Measurements from ENCODE around the gene NXT2.
"Not testable (repeated sequence)": the region's sequence is repeated elsewhere in the genome, so short reads cannot be mapped to it uniquely, and the experiment has no call there.

The NXT2 gene

DNA sequence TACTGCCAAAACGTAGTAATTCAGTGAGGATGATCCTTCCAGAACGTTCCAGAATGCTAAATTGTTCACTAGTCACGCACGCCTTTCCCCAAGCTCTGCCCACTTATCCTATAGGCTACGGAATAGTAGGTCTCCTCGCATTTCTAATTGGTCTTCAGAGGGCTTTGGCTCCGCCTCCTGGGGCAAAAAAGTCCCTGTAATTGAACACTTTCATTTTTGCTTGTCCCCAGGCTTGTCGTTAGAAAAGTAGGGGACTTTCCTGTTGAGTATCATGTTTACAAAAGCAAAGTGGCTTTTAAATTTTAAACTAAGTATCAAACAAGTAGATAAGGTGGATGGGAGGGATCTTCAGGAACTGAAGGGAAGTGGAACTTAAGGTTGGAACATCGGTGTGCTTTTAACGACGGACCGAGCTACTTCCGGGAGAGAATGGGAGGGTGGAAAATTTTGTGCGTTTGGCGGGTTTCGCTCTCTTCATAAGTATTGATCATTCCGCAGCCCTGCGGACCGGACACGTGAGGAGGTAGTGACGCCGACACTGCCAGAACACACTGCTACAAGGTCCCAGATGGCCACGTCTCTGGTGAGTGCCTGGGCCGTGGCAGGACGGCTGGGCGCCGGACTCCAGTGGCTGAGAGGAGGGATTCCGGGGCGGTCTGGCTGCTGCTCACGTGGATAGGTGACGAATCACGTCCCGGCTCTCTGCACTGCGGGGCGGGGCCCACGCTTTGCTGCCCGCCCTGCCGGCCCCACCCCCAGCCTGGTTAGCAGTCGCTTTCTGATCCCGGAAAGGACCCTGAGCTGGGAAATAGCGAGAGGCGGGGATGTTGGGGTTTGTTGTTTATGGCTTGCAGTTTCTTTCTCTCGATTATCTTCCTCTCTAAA, at the start of gene NXT2:
Gene NXT2, plus strand, starts transcription at position 406 of the 885 bp plus-strand sequence. Its CDS starts 163 bp downstream, at position 569.
- peak; percentile 89 for DNase-seq (ENCODE audit: low spot score)

GRCh38 chrX:109487640-109488039, 49.0 kb upstream of the NXT2 start:
- DNase-seq (ENCODE audit: low spot score): peak; percentile 1

DNA sequence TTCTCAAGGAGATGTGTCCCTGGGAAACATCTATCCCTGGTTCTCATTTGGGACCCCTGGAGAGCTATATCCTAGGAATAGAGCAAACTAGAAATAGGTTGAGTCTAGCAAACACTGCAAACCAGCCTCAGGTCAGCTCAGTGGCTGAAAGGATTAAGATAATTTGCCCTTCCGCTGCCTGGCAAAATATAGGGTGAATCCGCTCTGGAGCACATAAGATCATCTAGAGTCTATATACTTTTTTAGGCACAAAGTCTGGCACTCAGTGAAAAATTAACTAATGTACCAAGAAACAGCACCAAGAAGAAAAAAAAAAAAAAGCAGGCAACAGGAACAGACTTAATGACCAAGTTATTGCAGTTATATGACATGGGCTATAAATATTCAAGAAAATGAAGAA, 47.5 kb upstream of the NXT2 start:
- DNase-seq (ENCODE audit: low spot score): no peak

DNA sequence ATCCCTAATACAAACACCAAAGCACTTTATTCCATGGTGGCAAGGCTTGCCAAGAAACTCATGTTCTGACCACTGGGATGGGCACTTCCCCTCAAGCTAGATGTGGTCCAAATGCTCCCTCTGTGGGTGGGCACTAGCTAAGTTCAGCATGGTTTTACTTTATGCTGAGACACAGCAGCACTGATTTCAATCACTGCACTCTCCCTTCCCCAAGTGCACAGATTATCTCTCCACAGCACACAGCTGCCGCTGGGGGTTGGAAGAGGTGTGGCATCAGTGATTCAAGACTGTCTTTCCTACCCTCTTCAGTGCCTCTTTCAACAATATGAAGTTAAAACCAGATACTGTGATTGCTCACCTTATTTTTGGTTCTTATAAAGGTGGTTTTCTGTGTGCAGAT, 38.2 kb upstream of the NXT2 start:
- DNase-seq (ENCODE audit: low spot score): no peak

GRCh38 chrX:109501176-109501575, 35.5 kb upstream of the NXT2 start:
- no peak for DNase-seq (ENCODE audit: low spot score)

DNA sequence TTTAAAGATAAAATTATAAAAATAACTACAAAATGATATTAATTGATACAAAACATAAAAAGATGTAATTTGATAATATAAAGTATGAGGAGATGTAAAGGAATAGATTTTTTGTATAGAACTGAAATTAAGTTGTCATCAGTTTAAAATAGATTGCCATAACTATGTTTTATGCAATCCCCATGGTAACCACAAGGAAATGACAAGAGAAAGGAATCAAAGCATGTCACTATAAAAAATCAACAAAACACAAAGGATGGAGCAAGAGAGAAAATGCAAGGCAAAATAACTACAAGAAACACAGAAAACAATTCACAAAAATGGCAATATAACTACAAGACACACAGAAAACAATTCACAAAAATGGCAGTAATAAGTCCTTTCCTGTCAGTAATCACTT, 27.7 kb upstream of the NXT2 start:
- no peak for DNase-seq (ENCODE audit: low spot score)

GRCh38 chrX:109511113-109511512, 25.5 kb upstream of the NXT2 start:
- DNase-seq (ENCODE audit: low spot score): no peak

GRCh38 chrX:109519001-109519400, 17.6 kb upstream of the NXT2 start:
- no peak for DNase-seq (ENCODE audit: low spot score)

- DNase-seq (ENCODE audit: low spot score): no peak
Observed at GRCh38 chrX:109533005-109533404, 3.6 kb upstream of the NXT2 start.

GRCh38 chrX:109533631-109534030, 3.0 kb upstream of the NXT2 start:
- no peak for DNase-seq (ENCODE audit: low spot score)

- no peak for DNase-seq (ENCODE audit: low spot score)
Observed at GRCh38 chrX:109534933-109535332, 1.7 kb upstream of the NXT2 start.

- no peak for DNase-seq (ENCODE audit: low spot score)
Observed at GRCh38 chrX:109535578-109535977, 1.1 kb upstream of the NXT2 start.

DNA sequence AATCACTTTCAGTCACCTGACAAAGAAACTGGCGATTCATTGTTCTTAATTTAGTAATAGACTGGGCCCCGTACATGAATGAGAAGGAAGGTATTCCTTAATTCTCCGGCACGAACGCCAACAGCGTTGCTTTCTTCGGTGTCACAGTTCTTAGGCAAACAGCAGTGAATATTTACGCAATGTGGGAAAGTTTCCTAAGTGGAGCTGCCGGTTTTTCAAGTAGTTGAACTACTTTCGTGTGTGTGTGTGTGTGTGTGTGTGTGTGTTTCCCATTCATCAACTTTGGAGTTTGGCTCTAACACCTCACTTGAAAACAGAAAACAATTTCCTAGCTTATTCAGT, 651 bp downstream of the NXT2 start:
- DNase-seq (ENCODE audit: low spot score): no peak

DNA sequence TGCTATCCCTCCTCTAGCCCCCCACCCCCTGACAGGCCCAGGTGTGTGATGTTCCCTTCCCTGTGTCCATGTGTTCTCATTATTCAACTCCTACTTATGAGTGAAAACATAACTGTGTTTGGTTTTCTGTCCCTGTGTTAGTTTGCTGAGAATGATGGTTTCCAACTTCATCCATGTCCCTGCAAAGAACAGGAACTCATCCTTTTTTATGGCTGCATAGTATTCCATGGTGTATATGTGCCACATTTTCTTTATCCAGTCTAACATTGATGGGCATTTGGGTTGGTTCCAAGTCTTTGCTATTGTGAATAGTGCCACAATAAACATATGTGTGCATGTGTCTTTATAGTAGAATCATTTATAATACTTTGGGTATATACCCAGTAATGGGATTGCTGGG, 2.4 kb downstream of the NXT2 start:
- not testable (repeated sequence) for DNase-seq (ENCODE audit: low spot score)

- DNase-seq (ENCODE audit: low spot score): no peak
Observed at GRCh38 chrX:109553862-109554261, 17.2 kb downstream of the NXT2 start.

GRCh38 chrX:109576083-109576482, 39.4 kb downstream of the NXT2 start:
- not testable (repeated sequence) for DNase-seq (ENCODE audit: low spot score)

GRCh38 chrX:109577055-109577454, 40.4 kb downstream of the NXT2 start:
- DNase-seq (ENCODE audit: low spot score): no peak

DNA sequence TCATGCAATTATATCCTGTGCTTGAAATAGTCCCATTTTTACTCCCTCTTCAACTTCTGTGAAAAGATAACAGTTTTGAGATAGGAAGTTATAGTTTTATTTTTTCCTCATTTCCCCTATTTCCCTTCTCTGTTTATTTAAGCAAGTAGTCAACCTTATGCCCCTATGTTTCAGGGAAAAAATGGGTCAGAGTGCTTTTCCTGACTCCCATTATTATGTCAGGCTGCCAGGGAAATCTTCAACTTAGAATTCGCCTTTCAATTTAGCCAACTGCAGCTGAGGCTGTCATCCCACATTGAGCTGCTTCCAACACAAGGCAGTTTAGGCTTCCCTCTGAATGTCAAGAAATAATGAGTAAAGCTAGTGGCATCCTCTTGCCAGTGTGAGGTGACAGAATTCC, 42.3 kb downstream of the NXT2 start:
- no peak for DNase-seq (ENCODE audit: low spot score)

DNA sequence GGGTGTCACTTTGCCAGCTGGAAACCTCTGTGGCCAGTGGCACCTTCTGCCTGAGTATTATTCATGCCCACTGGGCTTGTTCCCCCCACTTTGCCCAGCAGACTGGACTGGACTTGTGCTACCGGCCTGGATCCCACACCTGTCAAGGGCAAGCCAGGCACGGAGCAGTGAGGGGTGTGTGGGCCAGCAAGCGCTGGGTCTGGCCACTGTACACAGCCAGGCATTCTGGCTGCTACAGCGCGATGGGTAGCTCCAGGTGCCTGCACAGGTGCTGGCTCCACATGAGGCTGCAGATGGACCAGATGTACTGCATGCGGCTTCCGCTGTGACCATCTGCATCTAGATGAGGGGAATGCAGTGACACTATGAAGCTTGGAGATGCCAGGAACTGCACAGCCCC, 48.8 kb downstream of the NXT2 start:
- no peak for DNase-seq (ENCODE audit: low spot score)

- no peak for DNase-seq (ENCODE audit: low spot score)
Observed at GRCh38 chrX:109590176-109590575, 53.5 kb downstream of the NXT2 start.
